OCI-LY1 (cell line): ENCODE results near the gene PFDN4.

Experiments used
- EZH2 ChIP-seq: fragments of 200-600 bp; sonication (generic), shearing (Covaris generic); IDR thresholded peaks from 2 replicates; pipeline ENCODE4 v1.8.0; 2017; ENCODE audit warnings: borderline replicate concordance, mixed run types, mild to moderate bottlenecking, antibody characterized with exemption, low read length, moderate library complexity, mixed read lengths
- TF ChIP-seq, protein P1 (sequence below): fragments of 200-600 bp; sonication (generic), shearing (Covaris generic); IDR thresholded peaks from 2 replicates; pipeline ENCODE4 v1.5.1; 2017; ENCODE audit warnings: mild to moderate bottlenecking, antibody characterized with exemption, low read length, moderate library complexity, mixed read lengths

- TF ChIP-seq, protein P1, sequence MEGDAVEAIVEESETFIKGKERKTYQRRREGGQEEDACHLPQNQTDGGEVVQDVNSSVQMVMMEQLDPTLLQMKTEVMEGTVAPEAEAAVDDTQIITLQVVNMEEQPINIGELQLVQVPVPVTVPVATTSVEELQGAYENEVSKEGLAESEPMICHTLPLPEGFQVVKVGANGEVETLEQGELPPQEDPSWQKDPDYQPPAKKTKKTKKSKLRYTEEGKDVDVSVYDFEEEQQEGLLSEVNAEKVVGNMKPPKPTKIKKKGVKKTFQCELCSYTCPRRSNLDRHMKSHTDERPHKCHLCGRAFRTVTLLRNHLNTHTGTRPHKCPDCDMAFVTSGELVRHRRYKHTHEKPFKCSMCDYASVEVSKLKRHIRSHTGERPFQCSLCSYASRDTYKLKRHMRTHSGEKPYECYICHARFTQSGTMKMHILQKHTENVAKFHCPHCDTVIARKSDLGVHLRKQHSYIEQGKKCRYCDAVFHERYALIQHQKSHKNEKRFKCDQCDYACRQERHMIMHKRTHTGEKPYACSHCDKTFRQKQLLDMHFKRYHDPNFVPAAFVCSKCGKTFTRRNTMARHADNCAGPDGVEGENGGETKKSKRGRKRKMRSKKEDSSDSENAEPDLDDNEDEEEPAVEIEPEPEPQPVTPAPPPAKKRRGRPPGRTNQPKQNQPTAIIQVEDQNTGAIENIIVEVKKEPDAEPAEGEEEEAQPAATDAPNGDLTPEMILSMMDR: no peak
- TF ChIP-seq EZH2: no peak
Measured at GRCh38 chr20:54200487-54201267, 7.2 kb upstream of the PFDN4 start.
